Muscle of arm (tissue), 12 donors: ENCODE measurements around the gene PCNX3. TPM values are rescaled to one million over a fixed set of nuclear protein-coding genes. Genes with fewer than 3 reads are reported as not detected.

Experiments used
- polyA plus RNA-seq, 12 donors: library from polyadenylated mRNA; unstranded; fragments of 120-200 nt; gene quantifications; one replicate each; pipeline ENCODE4 v1.2.1, GENCODE V29; 2013; ENCODE audit not compliant: insufficient read length in 12 of 12

PCNX3 gene
- polyA plus RNA-seq, 12 donors: 9.8 to 155 (median 15.6) TPM

Other genes with a start within 250 kb of the PCNX3 start
- 10 to 100 TPM in 1 of 12 donors, 1 to 10 TPM in 10, not detected in 1; 4.2 to 13.5 (median 7.0) TPM for gene SLC25A45, start 233.1 kb upstream of the PCNX3 start, polyA plus RNA-seq
- 10 to 100 TPM in 5 of 12 donors, 1 to 10 TPM in 6, not detected in 1; 7.2 to 18.0 (median 9.8) TPM for gene FRMD8, start 229.1 kb upstream of the PCNX3 start, polyA plus RNA-seq
- gene NEAT1, start 193.0 kb upstream of the PCNX3 start, polyA plus RNA-seq: 100 to 1,000 TPM in 5 of 12 donors, 10 to 100 TPM in 7; 34.5 to 182 (median 65.4) TPM
- gene MALAT1, start 116.7 kb upstream of the PCNX3 start, polyA plus RNA-seq: 100 to 1,000 TPM; 102 to 554 (median 247) TPM
- gene SCYL1, start 90.7 kb upstream of the PCNX3 start, polyA plus RNA-seq: 10 to 100 TPM in 11 of 12 donors, not detected in 1; 34.0 to 60.9 (median 40.9) TPM
- gene LTBP3, start 57.4 kb upstream of the PCNX3 start, polyA plus RNA-seq: 100 to 1,000 TPM in 9 of 12 donors, 10 to 100 TPM in 2, not detected in 1; 95.8 to 250 (median 124) TPM
- gene ZNRD2, start 45.3 kb upstream of the PCNX3 start, polyA plus RNA-seq: 10 to 100 TPM in 11 of 12 donors, not detected in 1; 44.9 to 82.2 (median 57.8) TPM
- gene FAM89B, start 43.2 kb upstream of the PCNX3 start, polyA plus RNA-seq: 10 to 100 TPM in 11 of 12 donors, not detected in 1; 22.5 to 55.2 (median 29.4) TPM
- 100 to 1,000 TPM; 153 to 369 (median 276) TPM for gene EHBP1L1, start 39.7 kb upstream of the PCNX3 start, polyA plus RNA-seq
- 1 to 10 TPM in 5 of 12 donors, under 1 TPM in 5, not detected in 2; 0.27 to 1.8 (median 0.99) TPM for gene KCNK7, start 20.0 kb upstream of the PCNX3 start, polyA plus RNA-seq
- 10 to 100 TPM in 11 of 12 donors, not detected in 1; 22.6 to 58.3 (median 27.6) TPM for gene MAP3K11, start 1.6 kb upstream of the PCNX3 start, polyA plus RNA-seq
- 10 to 100 TPM in 11 of 12 donors, not detected in 1; 23.3 to 56.0 (median 33.6) TPM for gene SIPA1, start 22.3 kb downstream of the PCNX3 start, polyA plus RNA-seq
- 10 to 100 TPM in 11 of 12 donors, not detected in 1; 34.7 to 75.7 (median 39.8) TPM for gene RELA, start 47.1 kb downstream of the PCNX3 start, polyA plus RNA-seq
- 10 to 100 TPM in 11 of 12 donors, not detected in 1; 28.8 to 51.0 (median 38.1) TPM for gene KAT5, start 96.5 kb downstream of the PCNX3 start, polyA plus RNA-seq
- 10 to 100 TPM in 11 of 12 donors, not detected in 1; 18.3 to 35.0 (median 22.9) TPM for gene RNASEH2C, start 105.0 kb downstream of the PCNX3 start, polyA plus RNA-seq
- gene AP5B1, start 165.2 kb downstream of the PCNX3 start, polyA plus RNA-seq: 1 to 10 TPM in 11 of 12 donors, not detected in 1; 1.2 to 7.0 (median 1.8) TPM
- gene OVOL1, start 171.3 kb downstream of the PCNX3 start, polyA plus RNA-seq: 1 to 10 TPM in 3 of 12 donors, under 1 TPM in 4, not detected in 5; 0.07 to 8.2 (median 0.44) TPM
- gene SNX32, start 218.2 kb downstream of the PCNX3 start, polyA plus RNA-seq: 1 to 10 TPM in 6 of 12 donors, under 1 TPM in 4, not detected in 2; 0.84 to 3.2 (median 1.2) TPM
- 100 to 1,000 TPM in 11 of 12 donors, not detected in 1; 525 to 708 (median 574) TPM for gene CFL1, start 242.4 kb downstream of the PCNX3 start, polyA plus RNA-seq
- 10 to 100 TPM in 11 of 12 donors, not detected in 1; 35.4 to 63.0 (median 39.4) TPM for gene MUS81, start 244.7 kb downstream of the PCNX3 start, polyA plus RNA-seq